ENCODE results near the gene ATF6. TPM values are rescaled to one million over a fixed set of nuclear protein-coding genes. Genes with fewer than 3 reads are reported as not detected.

The ATF6 gene
- total RNA-seq, 1 donor: 28.6 TPM

- no peaks in the 10 kb centered on the region for H3K79me2 ChIP-seq (ENCODE audit: insufficient read depth, low read length)
- no peak for TF ChIP-seq CTCF (IDR thresholded peaks at IDR 0.05; ENCODE audit: extremely low read depth, low read depth, low read length)
- no peak overlapping the region for H3K4me3 ChIP-seq (ENCODE audit: insufficient read depth, low read length)
- DNase-seq (ENCODE audit: insufficient read length, low spot score, missing footprints): no peak
- no peak overlapping the region for H2AFZ ChIP-seq (ENCODE audit: low read length)
- H4K20me1 ChIP-seq (ENCODE audit: insufficient read depth, low read length): no peaks in the 10 kb centered on the region
- peaks cover 2% of the 10 kb centered on the region for H3K9me3 ChIP-seq (ENCODE audit: low read depth, low read length)
- no peak overlapping the region for H3K4me2 ChIP-seq (ENCODE audit: insufficient read depth, low read length)
- no peaks in the 10 kb centered on the region for H3K27me3 ChIP-seq (ENCODE audit: insufficient read depth, low read length)
- no peak overlapping the region for H3K27ac ChIP-seq (ENCODE audit: low read depth, low read length)
- H3K36me3 ChIP-seq (ENCODE audit: insufficient read depth, low read length): no peaks in the 10 kb centered on the region
- H3K4me1 ChIP-seq (ENCODE audit: insufficient read depth, low read length): no peaks in the 10 kb centered on the region
Observed at GRCh38 chr1:161988413-161988812, 222.3 kb downstream of the ATF6 start.

GRCh38 chr1:161989108-161989507, 223.0 kb downstream of the ATF6 start:
- DNase-seq (ENCODE audit: insufficient read length, low spot score, missing footprints): no peak
- H3K4me2 ChIP-seq (ENCODE audit: insufficient read depth, low read length): no peak overlapping the region
- no peaks in the 10 kb centered on the region for H3K79me2 ChIP-seq (ENCODE audit: insufficient read depth, low read length)
- no peaks in the 10 kb centered on the region for H3K36me3 ChIP-seq (ENCODE audit: insufficient read depth, low read length)
- no peaks in the 10 kb centered on the region for H3K4me1 ChIP-seq (ENCODE audit: insufficient read depth, low read length)
- no peak overlapping the region for H2AFZ ChIP-seq (ENCODE audit: low read length)
- no peak overlapping the region for H3K4me3 ChIP-seq (ENCODE audit: insufficient read depth, low read length)
- H4K20me1 ChIP-seq (ENCODE audit: insufficient read depth, low read length): no peaks in the 10 kb centered on the region
- H3K27me3 ChIP-seq (ENCODE audit: insufficient read depth, low read length): no peaks in the 10 kb centered on the region
- H3K27ac ChIP-seq (ENCODE audit: low read depth, low read length): no peak overlapping the region
- H3K9me3 ChIP-seq (ENCODE audit: low read depth, low read length): peaks cover 2% of the 10 kb centered on the region
- TF ChIP-seq CTCF (IDR thresholded peaks at IDR 0.05; ENCODE audit: extremely low read depth, low read depth, low read length): no peak

- Histone ChIP-seq H3K27me3 (ENCODE audit: insufficient read depth, low read length) (no peaks in the 10 kb centered on the region), H4K20me1 (ENCODE audit: insufficient read depth, low read length) (no peaks in the 10 kb centered on the region), H3K4me1 (ENCODE audit: insufficient read depth, low read length) (peaks cover 6% of the 10 kb centered on the region), H3K9me3 (ENCODE audit: low read depth, low read length) (peaks cover 2% of the 10 kb centered on the region), H3K4me3 (ENCODE audit: insufficient read depth, low read length) (no peak overlapping the region), H3K79me2 (ENCODE audit: insufficient read depth, low read length) (no peaks in the 10 kb centered on the region), H3K36me3 (ENCODE audit: insufficient read depth, low read length) (no peaks in the 10 kb centered on the region), H2AFZ (ENCODE audit: low read length) (no peak overlapping the region), H3K27ac (ENCODE audit: low read depth, low read length) (no peak overlapping the region), H3K4me2 (ENCODE audit: insufficient read depth, low read length) (no peak overlapping the region)
- no peak for DNase-seq (ENCODE audit: insufficient read length, low spot score, missing footprints)
- no peak for TF ChIP-seq CTCF (IDR thresholded peaks at IDR 0.05; ENCODE audit: extremely low read depth, low read depth, low read length)
Observed at GRCh38 chr1:161989786-161990185, 223.7 kb downstream of the ATF6 start.

GRCh38 chr1:161993576-161993975, 227.5 kb downstream of the ATF6 start:
- Histone ChIP-seq H3K4me2 (ENCODE audit: insufficient read depth, low read length) (no peak overlapping the region), H3K4me1 (ENCODE audit: insufficient read depth, low read length) (peaks cover 7% of the 10 kb centered on the region), H4K20me1 (ENCODE audit: insufficient read depth, low read length) (no peaks in the 10 kb centered on the region), H3K9me3 (ENCODE audit: low read depth, low read length) (no peaks in the 10 kb centered on the region), H3K27ac (ENCODE audit: low read depth, low read length) (no peak overlapping the region), H3K27me3 (ENCODE audit: insufficient read depth, low read length) (no peaks in the 10 kb centered on the region), H3K36me3 (ENCODE audit: insufficient read depth, low read length) (peaks cover 8% of the 10 kb centered on the region), H3K79me2 (ENCODE audit: insufficient read depth, low read length) (no peaks in the 10 kb centered on the region), H3K4me3 (ENCODE audit: insufficient read depth, low read length) (no peak overlapping the region), H2AFZ (ENCODE audit: low read length) (no peak overlapping the region)
- no peak for DNase-seq (ENCODE audit: insufficient read length, low spot score, missing footprints)
- TF ChIP-seq CTCF (IDR thresholded peaks at IDR 0.05; ENCODE audit: extremely low read depth, low read depth, low read length): no peak
